ENCODE measurements around the gene RNLS. TPM values are rescaled to one million over a fixed set of nuclear protein-coding genes. Genes with fewer than 3 reads are reported as not detected.

The RNLS gene
- total and polyA plus RNA-seq, 2 donors from 2014 or later = 19.5 to 21.1 TPM

DNA sequence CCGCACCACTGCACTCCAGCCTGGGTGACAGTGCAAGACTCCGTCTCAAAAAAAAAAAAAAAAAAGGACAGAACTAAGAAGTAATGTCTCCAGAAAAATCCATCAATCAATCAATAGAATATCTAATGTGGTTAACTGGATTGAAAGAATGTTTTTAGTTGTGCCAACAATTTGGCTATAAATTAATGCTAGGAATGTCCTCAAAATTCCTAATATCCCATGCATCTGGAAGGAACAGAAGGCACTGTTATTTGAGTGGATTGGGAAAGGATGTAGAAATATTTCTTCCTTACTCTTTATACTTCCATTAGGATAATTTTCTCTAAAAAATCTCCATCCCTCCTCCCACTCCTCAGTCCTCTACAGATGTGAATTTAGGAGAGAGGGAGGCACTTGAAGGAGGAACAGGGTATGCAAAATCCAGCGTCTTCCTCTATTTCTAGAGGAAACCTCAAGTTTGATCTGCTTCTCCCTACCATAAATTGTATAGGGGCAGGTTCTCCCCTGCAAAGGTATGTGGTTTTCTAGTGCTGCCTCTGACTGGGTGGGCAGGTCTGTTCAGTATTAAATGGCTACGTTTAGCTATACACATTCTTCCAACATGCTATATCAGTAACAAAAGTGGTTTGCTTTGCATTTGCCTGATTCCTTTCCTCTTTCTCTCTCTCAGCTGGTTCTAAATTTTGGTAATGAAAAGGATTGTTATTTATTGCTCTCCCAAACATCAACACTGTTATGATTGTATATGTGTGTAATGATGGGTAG lies 54.1 kb downstream of the RNLS start:
- Histone ChIP-seq H3K4me3 (ENCODE audit: low read length in 3 of 3) (no peak overlapping the region), H3K4me1 (ENCODE audit: control insufficient read depth in 2 of 3, insufficient read depth in 2 of 3, low read depth in 1 of 3, low read length in 3 of 3) (peaks cover 0 to under 1% (median 0%) of the 10 kb centered on the region in 3 donors), H3K27me3 (ENCODE audit: control insufficient read depth, insufficient read depth, low read length) (no peaks in the 10 kb centered on the region), H3K9ac (ENCODE audit: low read length in 3 of 3) (no peak overlapping the region), H3K9me3 (ENCODE audit: control insufficient read depth in 2 of 3, insufficient read depth in 1 of 3, low read length in 3 of 3) (no peaks in the 10 kb centered on the region), H3K27ac (ENCODE audit: low read depth in 2 of 2, low read length in 2 of 2) (no peak overlapping the region), H3K36me3 (ENCODE audit: control insufficient read depth in 2 of 3, insufficient read depth in 3 of 3, low read length in 3 of 3) (no peaks in the 10 kb centered on the region)
- TF ChIP-seq, protein P1, sequence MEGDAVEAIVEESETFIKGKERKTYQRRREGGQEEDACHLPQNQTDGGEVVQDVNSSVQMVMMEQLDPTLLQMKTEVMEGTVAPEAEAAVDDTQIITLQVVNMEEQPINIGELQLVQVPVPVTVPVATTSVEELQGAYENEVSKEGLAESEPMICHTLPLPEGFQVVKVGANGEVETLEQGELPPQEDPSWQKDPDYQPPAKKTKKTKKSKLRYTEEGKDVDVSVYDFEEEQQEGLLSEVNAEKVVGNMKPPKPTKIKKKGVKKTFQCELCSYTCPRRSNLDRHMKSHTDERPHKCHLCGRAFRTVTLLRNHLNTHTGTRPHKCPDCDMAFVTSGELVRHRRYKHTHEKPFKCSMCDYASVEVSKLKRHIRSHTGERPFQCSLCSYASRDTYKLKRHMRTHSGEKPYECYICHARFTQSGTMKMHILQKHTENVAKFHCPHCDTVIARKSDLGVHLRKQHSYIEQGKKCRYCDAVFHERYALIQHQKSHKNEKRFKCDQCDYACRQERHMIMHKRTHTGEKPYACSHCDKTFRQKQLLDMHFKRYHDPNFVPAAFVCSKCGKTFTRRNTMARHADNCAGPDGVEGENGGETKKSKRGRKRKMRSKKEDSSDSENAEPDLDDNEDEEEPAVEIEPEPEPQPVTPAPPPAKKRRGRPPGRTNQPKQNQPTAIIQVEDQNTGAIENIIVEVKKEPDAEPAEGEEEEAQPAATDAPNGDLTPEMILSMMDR (IDR thresholded peaks at IDR 0.05; ENCODE audit: borderline replicate concordance, extremely low read depth, insufficient read depth) = no peak
- intact Hi-C loops (cut with DNase I) = no loop called here
- DNase-seq = no peak
- FAIRE-seq = no peak

DNA sequence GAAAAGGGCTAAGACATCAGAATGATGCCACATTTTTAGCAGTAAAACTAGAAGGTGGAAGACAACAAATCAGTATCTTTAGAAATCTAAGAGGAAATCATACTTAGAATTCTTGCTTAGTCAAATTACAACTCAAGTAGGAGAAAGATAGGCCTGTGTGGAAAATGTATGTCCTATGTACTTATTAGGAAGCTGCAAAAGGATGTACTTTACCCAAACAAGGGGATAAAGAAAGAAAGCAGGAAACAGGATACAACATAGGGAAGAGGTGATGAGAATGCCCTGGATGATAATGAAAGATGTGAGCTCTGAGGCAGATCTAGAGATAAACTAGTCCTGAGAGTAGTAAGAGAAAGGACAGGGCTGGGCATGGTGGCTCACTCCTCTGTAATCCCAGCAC lies 54.9 kb downstream of the RNLS start:
- no peak overlapping the region for H3K9ac ChIP-seq (ENCODE audit: low read length in 3 of 3)
- H3K27me3 ChIP-seq (ENCODE audit: control insufficient read depth, insufficient read depth, low read length) = no peaks in the 10 kb centered on the region
- peaks cover 0 to 6% (median 3%) of the 10 kb centered on the region in 3 donors for H3K4me1 ChIP-seq (ENCODE audit: control insufficient read depth in 2 of 3, insufficient read depth in 2 of 3, low read depth in 1 of 3, low read length in 3 of 3)
- FAIRE-seq = no peak
- TF ChIP-seq, protein P1 (IDR thresholded peaks at IDR 0.05; ENCODE audit: borderline replicate concordance, extremely low read depth, insufficient read depth) = no peak
- H3K27ac ChIP-seq (ENCODE audit: low read depth in 2 of 2, low read length in 2 of 2) = no peak overlapping the region
- intact Hi-C loops (cut with DNase I) = no loop called here
- DNase-seq = no peak
- H3K4me3 ChIP-seq (ENCODE audit: low read length in 3 of 3) = no peak overlapping the region
- H3K9me3 ChIP-seq (ENCODE audit: control insufficient read depth in 2 of 3, insufficient read depth in 1 of 3, low read length in 3 of 3) = no peaks in the 10 kb centered on the region
- no peaks in the 10 kb centered on the region for H3K36me3 ChIP-seq (ENCODE audit: control insufficient read depth in 2 of 3, insufficient read depth in 3 of 3, low read length in 3 of 3)

DNA sequence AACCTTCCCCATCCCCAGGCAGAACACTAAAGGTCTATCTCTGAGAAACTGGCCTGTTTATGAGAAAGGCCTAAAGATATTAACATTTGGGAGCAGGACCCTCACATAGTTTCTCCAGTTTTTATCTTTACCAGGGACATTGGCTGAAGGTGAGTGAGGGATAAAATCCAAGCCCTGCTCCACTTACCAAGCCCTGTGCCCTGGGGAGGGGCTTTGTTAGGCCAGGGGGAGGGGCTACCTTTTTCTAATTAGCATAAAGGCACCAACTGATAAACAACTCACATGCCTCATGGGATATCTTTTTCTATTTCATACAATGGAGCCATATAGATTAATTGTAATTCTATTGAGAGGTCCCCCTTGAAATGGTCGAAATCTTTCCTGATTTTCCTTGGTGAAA lies 55.9 kb downstream of the RNLS start:
- no peak overlapping the region for H3K27ac ChIP-seq (ENCODE audit: low read depth in 2 of 2, low read length in 2 of 2)
- TF ChIP-seq, protein P1 (IDR thresholded peaks at IDR 0.05; ENCODE audit: borderline replicate concordance, extremely low read depth, insufficient read depth) = no peak
- no peak overlapping the region for H3K9ac ChIP-seq (ENCODE audit: low read length in 3 of 3)
- DNase-seq = no peak
- no peaks in the 10 kb centered on the region for H3K36me3 ChIP-seq (ENCODE audit: control insufficient read depth in 2 of 3, insufficient read depth in 3 of 3, low read length in 3 of 3)
- peaks cover 3 to 8% (median 5%) of the 10 kb centered on the region in 3 donors for H3K4me1 ChIP-seq (ENCODE audit: control insufficient read depth in 2 of 3, insufficient read depth in 2 of 3, low read depth in 1 of 3, low read length in 3 of 3)
- FAIRE-seq = no peak
- intact Hi-C loops (cut with DNase I) = no loop called here
- H3K4me3 ChIP-seq (ENCODE audit: low read length in 3 of 3) = no peak overlapping the region
- H3K9me3 ChIP-seq (ENCODE audit: control insufficient read depth in 2 of 3, insufficient read depth in 1 of 3, low read length in 3 of 3) = no peaks in the 10 kb centered on the region
- H3K27me3 ChIP-seq (ENCODE audit: control insufficient read depth, insufficient read depth, low read length) = no peaks in the 10 kb centered on the region
